Fibroblast of lung (primary cell): Measurements from ENCODE around the gene MATK. TPM values are rescaled to one million over a fixed set of nuclear protein-coding genes. Genes with fewer than 3 reads are reported as not detected.

Source experiments
- DNase-seq, 2 donors: peaks; one replicate each; pipeline versions ENCODE4 v3.0.0 to v3.0.0-alpha.2; 2010; ENCODE audit warnings: low read depth in 2 of 2
- H2AFZ ChIP-seq: 2 replicates; pipeline ENCODE4 v1.5.1; 2012; ENCODE audit warnings: low read length, control low read depth, inconsistent platforms
- H3K27ac ChIP-seq: 2 replicates; pipeline ENCODE4 v1.5.1; 2011; ENCODE audit warnings: low read length, control low read depth; ENCODE audit not compliant: insufficient read depth
- H3K27me3 ChIP-seq: 2 replicates; pipeline ENCODE4 v1.5.1; 2011; ENCODE audit warnings: mild to moderate bottlenecking, low read length; ENCODE audit not compliant: control insufficient read depth, insufficient read depth
- H3K36me3 ChIP-seq: 2 replicates; pipeline ENCODE4 v1.5.1; 2011; ENCODE audit warnings: low read length; ENCODE audit not compliant: control insufficient read depth, insufficient read depth
- H3K4me1 ChIP-seq: 2 replicates; pipeline ENCODE4 v1.5.1; 2011; ENCODE audit warnings: low read length; ENCODE audit not compliant: control insufficient read depth, insufficient read depth; ENCODE audit errors: extremely low read depth
- H3K4me2 ChIP-seq: 2 replicates; pipeline ENCODE4 v1.5.1; 2011; ENCODE audit warnings: low read length, control low read depth; ENCODE audit not compliant: insufficient read depth; ENCODE audit errors: extremely low read depth
- H3K4me3 ChIP-seq, 4 experiments: fragments of 200-600 bp in 1 of 4; sonication (generic) in 1 of 4; replicated peaks in 1 of 4; 2 replicates each; pipeline ENCODE4 v1.5.1; 2011 to 2016; ENCODE audit warnings: low read length in 4 of 4, low read depth in 3 of 4, mild to moderate bottlenecking in 3 of 4, control low read depth in 2 of 4, inconsistent platforms in 1 of 4, mixed read lengths in 1 of 4; ENCODE audit not compliant: insufficient read depth in 1 of 4; ENCODE audit errors: control extremely low read depth in 1 of 4
- H3K79me2 ChIP-seq: 2 replicates; pipeline ENCODE4 v1.5.1; 2012; ENCODE audit warnings: mild to moderate bottlenecking, low read length, inconsistent platforms; ENCODE audit not compliant: control insufficient read depth, insufficient read depth
- H3K9ac ChIP-seq: 2 replicates; pipeline ENCODE4 v1.5.1; 2011; ENCODE audit warnings: mild to moderate bottlenecking, low read length, control low read depth; ENCODE audit not compliant: insufficient read depth
- H3K9me3 ChIP-seq: 2 replicates; pipeline ENCODE4 v1.5.1; 2012; ENCODE audit warnings: low read depth, low read length; ENCODE audit not compliant: control insufficient read depth, insufficient read depth
- H4K20me1 ChIP-seq: 2 replicates; pipeline ENCODE4 v1.5.1; 2011; ENCODE audit warnings: low read length; ENCODE audit not compliant: control insufficient read depth, insufficient read depth; ENCODE audit errors: extremely low read depth
- EZH2 ChIP-seq: IDR thresholded peaks from 2 replicates; pipeline ENCODE4 v1.5.1; 2012; ENCODE audit warnings: low read length, control low read depth, mild to moderate bottlenecking; ENCODE audit errors: missing control alignments
- polyA plus RNA-seq, 2 donors: library from polyadenylated mRNA; depleted of rRNA in 1 of 2; stranded (reverse) in 1 of 2; unstranded in 1 of 2; fragments of >200 nt; gene quantifications; 2 replicates each; pipeline ENCODE4 v1.2.1, GENCODE V29; 2011 to 2012; ENCODE audit warnings: missing spikeins in 1 of 2
- total RNA-seq: library from RNA; depleted of rRNA; stranded (reverse); fragments of >200 nt; gene quantifications from 2 replicates; pipeline ENCODE4 v1.2.1, GENCODE V29; 2014
- TF ChIP-seq, protein P1 (sequence below), 2 donors: IDR thresholded peaks in 1 of 2; conservative IDR thresholded peaks in 1 of 2; 1 replicate in 1 of 2; 2 replicates in 1 of 2; pipeline ENCODE4 v1.5.1; 2011 to 2012; ENCODE audit warnings: low read length in 2 of 2, control low read depth in 1 of 2, inconsistent platforms in 1 of 2, low read depth in 1 of 2, mild to moderate bottlenecking in 1 of 2

Gene MATK
- total and polyA plus RNA-seq, 2 donors (not counting 1 experiment from before 2014, with no cell fraction given): under 0.01 TPM; not detected in 1

- no peaks in the 10 kb centered on the region for H3K4me1 ChIP-seq
- H3K4me3 ChIP-seq: no peak overlapping the region
- no peaks in the 10 kb centered on the region for H3K79me2 ChIP-seq
- TF ChIP-seq, protein P1, sequence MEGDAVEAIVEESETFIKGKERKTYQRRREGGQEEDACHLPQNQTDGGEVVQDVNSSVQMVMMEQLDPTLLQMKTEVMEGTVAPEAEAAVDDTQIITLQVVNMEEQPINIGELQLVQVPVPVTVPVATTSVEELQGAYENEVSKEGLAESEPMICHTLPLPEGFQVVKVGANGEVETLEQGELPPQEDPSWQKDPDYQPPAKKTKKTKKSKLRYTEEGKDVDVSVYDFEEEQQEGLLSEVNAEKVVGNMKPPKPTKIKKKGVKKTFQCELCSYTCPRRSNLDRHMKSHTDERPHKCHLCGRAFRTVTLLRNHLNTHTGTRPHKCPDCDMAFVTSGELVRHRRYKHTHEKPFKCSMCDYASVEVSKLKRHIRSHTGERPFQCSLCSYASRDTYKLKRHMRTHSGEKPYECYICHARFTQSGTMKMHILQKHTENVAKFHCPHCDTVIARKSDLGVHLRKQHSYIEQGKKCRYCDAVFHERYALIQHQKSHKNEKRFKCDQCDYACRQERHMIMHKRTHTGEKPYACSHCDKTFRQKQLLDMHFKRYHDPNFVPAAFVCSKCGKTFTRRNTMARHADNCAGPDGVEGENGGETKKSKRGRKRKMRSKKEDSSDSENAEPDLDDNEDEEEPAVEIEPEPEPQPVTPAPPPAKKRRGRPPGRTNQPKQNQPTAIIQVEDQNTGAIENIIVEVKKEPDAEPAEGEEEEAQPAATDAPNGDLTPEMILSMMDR (conservative IDR thresholded peaks at IDR 0.05 in 1 of 2, IDR thresholded peaks at IDR 0.05 in 1 of 2; ENCODE audit: low read depth in 1 of 2, low read length in 2 of 2): no peak
- no peak for TF ChIP-seq EZH2
- no peaks in the 10 kb centered on the region for H3K36me3 ChIP-seq
- no peak overlapping the region for H3K27ac ChIP-seq
- no peak overlapping the region for H2AFZ ChIP-seq
- H3K27me3 ChIP-seq: no peaks in the 10 kb centered on the region
- H3K4me2 ChIP-seq: no peak overlapping the region
- H3K9ac ChIP-seq: no peak overlapping the region
- DNase-seq: no peak
- H3K9me3 ChIP-seq: peaks cover 3% of the 10 kb centered on the region
- no peaks in the 10 kb centered on the region for H4K20me1 ChIP-seq
Observed at GRCh38 chr19:3809881-3810707, 23.9 kb upstream of the MATK start.

DNA sequence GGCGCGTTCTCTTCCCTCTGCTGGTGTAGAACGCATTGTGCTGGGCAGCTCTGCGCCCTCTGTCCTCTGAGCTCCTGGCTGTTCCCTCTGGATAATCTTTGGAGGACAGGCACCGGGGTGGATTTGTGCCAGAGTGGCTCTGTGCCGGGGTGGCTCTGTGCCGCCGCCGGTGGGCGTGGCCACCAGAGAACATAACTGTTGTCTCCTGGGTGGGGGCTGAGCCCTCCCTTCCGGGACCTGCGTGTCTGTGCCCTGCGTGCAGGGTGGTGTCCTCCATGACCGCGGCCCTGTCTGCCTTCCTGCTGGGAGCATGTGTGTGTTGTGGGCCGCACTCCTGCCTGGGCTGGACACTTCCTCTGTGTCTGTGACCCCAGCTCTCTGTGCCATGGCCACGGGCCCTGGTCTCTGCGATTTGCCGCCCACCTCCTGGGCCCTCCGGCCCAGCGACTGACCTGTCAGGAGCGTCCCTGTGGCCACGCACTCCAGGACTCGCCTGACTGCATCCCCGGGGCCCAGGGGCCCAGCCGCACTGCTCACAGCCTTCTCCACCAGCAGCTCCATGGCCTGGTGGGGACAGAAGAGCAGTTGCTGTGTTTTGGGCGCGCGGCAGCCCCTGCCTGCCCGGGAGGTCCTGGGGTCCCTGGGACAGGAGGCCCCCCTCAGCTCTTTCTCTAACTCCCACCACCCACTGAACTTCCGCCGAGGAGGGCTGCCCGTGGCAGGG is 22.4 kb upstream of the MATK start:
- H3K4me1 ChIP-seq: no peaks in the 10 kb centered on the region

More for the DNA sequence above, 22.4 kb upstream of the MATK start:
- peaks cover 3% of the 10 kb centered on the region for H3K9me3 ChIP-seq
- no peaks in the 10 kb centered on the region for H3K79me2 ChIP-seq
- no peaks in the 10 kb centered on the region for H4K20me1 ChIP-seq
- H3K27me3 ChIP-seq: no peaks in the 10 kb centered on the region
- H3K36me3 ChIP-seq: no peaks in the 10 kb centered on the region
- H2AFZ ChIP-seq: no peak overlapping the region
- no peak for DNase-seq
- H3K4me2 ChIP-seq: no peak overlapping the region
- no peak overlapping the region for H3K9ac ChIP-seq
- H3K4me3 ChIP-seq: no peak overlapping the region
- H3K27ac ChIP-seq: no peak overlapping the region
- TF ChIP-seq, protein P1 (conservative IDR thresholded peaks at IDR 0.05 in 1 of 2, IDR thresholded peaks at IDR 0.05 in 1 of 2; ENCODE audit: low read depth in 1 of 2, low read length in 2 of 2): no peak
- TF ChIP-seq EZH2: no peak
